HG03135 (cell line): ENCODE data around the gene VAT1.
"Not testable (repeated sequence)": the region's sequence is repeated elsewhere in the genome, so short reads cannot be mapped to it uniquely, and the experiment has no call there.

ENCODE experiments used
- ATAC-seq: cut with Tn5 transposase; IDR thresholded peaks from one replicate; pipeline ENCODE4 v1.9.1; 2021; ENCODE audit warnings: mild to moderate bottlenecking, moderate library complexity; ENCODE audit not compliant: unreplicated experiment

Gene VAT1

GRCh38 chr17:43021741-43022512 is at the start of gene VAT1:
Gene VAT1, minus strand, starts transcription at chr17:43022385. Its CDS starts 63 bp downstream, at chr17:43022322.
- ATAC-seq, result no peak

- ATAC-seq, result no peak
Observed at GRCh38 chr17:43070872-43071271, 48.7 kb upstream of the VAT1 start.

- no peak for ATAC-seq
Observed at GRCh38 chr17:43070257-43070656, 48.1 kb upstream of the VAT1 start.

- no peak for ATAC-seq
Observed at GRCh38 chr17:43069368-43069898, 47.2 kb upstream of the VAT1 start.

- ATAC-seq, result no peak
Observed at GRCh38 chr17:43068570-43069367, 46.6 kb upstream of the VAT1 start.

GRCh38 chr17:43062984-43063638 is 40.9 kb upstream of the VAT1 start:
- ATAC-seq, result no peak

- ATAC-seq, result no peak
Observed at GRCh38 chr17:43056051-43056450, 33.9 kb upstream of the VAT1 start.

- ATAC-seq, result not testable (repeated sequence)
Observed at GRCh38 chr17:43053008-43053407, 30.8 kb upstream of the VAT1 start.

- no peak for ATAC-seq
Observed at GRCh38 chr17:43051969-43052368, 29.8 kb upstream of the VAT1 start.

GRCh38 chr17:43044024-43044423 is 21.8 kb upstream of the VAT1 start:
- ATAC-seq, result no peak

GRCh38 chr17:43043307-43043706 is 21.1 kb upstream of the VAT1 start:
- no peak for ATAC-seq

- no peak for ATAC-seq
Observed at GRCh38 chr17:43042025-43042628, 19.9 kb upstream of the VAT1 start.

- ATAC-seq, result no peak
Observed at GRCh38 chr17:43040655-43041054, 18.5 kb upstream of the VAT1 start.

GRCh38 chr17:43039646-43040045 is 17.5 kb upstream of the VAT1 start:
- no peak for ATAC-seq

GRCh38 chr17:43034894-43035293 is 12.7 kb upstream of the VAT1 start:
- ATAC-seq, result no peak

GRCh38 chr17:43033948-43034881 is 12.0 kb upstream of the VAT1 start:
- no peak for ATAC-seq

GRCh38 chr17:43031666-43032065 is 9.5 kb upstream of the VAT1 start:
- ATAC-seq, result no peak

GRCh38 chr17:43030137-43030767 is 8.1 kb upstream of the VAT1 start:
- no peak for ATAC-seq

- no peak for ATAC-seq
Observed at GRCh38 chr17:43028221-43028861, 6.2 kb upstream of the VAT1 start.
